Activated T-cell treated with anti-CD3 and anti-CD28 coated beads, Interleukin-2, amount 50 U/mL, for 72 hours (primary cell): ENCODE results near the gene TSHZ1. TPM values are rescaled to one million over a fixed set of nuclear protein-coding genes. Genes with fewer than 3 reads are reported as not detected.

ENCODE experiments used
- ATAC-seq, 2 donors: fragments of 150-1000 bp; cut with Tn5 transposase; replicated peaks in 1 of 2; 2 replicates each; pipeline ENCODE4 v1.10.0; 2021; ENCODE audit warnings: moderate library complexity in 2 of 2, mild to moderate bottlenecking in 1 of 2
- DNase-seq, 2 donors: peaks; one replicate each; pipeline ENCODE4 v3.0.0; 2021 to 2022; ENCODE audit warnings: mixed read lengths in 1 of 2
- H3K27ac Mint-ChIP-seq: one replicate; pipeline ENCODE4 v1.8.0; 2022; ENCODE audit warnings: mild to moderate bottlenecking, moderate library complexity, mixed read lengths
- H3K27me3 Mint-ChIP-seq: one replicate; pipeline ENCODE4 v1.8.0; 2022; ENCODE audit warnings: low read depth, mixed read lengths
- H3K36me3 Mint-ChIP-seq, 2 donors: one replicate each; pipeline ENCODE4 v1.8.0; 2022; ENCODE audit warnings: mixed read lengths in 2 of 2, mild to moderate bottlenecking in 1 of 2; ENCODE audit not compliant: insufficient read depth in 2 of 2
- H3K4me1 Mint-ChIP-seq: one replicate; pipeline ENCODE4 v1.8.0; 2022; ENCODE audit warnings: low read depth, mixed read lengths
- H3K4me3 Mint-ChIP-seq, 2 donors: one replicate each; pipeline ENCODE4 v1.8.0; 2022; ENCODE audit warnings: mild to moderate bottlenecking in 2 of 2, mixed read lengths in 2 of 2, moderate library complexity in 2 of 2
- H3K9me3 Mint-ChIP-seq, 2 donors: one replicate each; pipeline ENCODE4 v1.8.0; 2022; ENCODE audit warnings: mixed read lengths in 2 of 2
- total RNA-seq, 2 donors: library from RNA; stranded (reverse); gene quantifications; one replicate each; pipeline ENCODE4 v1.2.3, GENCODE V29; 2022

Gene TSHZ1
- total RNA-seq, 2 donors from 2014 or later, result 18.1 to 19.2 TPM

DNA sequence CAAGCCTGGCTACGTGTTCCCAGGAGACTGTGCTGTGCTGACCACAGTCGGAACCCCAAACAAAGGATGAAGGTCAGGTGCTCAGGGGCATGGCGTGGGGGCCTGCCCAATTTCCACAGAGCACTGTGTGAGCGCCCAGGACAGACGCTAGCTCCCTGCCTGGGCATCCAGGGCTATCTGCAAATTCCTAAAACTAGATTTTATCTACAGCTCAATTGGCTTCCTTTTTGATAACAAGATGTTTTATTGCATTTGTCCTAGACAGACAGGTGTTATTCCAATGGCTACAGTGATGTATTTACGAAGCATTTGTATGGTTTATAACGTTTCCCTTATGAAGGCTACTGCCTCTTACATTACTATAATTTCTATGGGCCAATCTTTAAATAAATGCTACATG is 17.7 kb upstream of the TSHZ1 start:
- Mint-ChIP-seq H3K9me3 (peaks cover under 1% of the 10 kb centered on the region in 2 donors), H3K36me3 (peaks cover 1 to 2% of the 10 kb centered on the region in 2 donors), H3K4me3 (no peak overlapping the region), H3K4me1 (no peaks in the 10 kb centered on the region), H3K27me3 (no peaks in the 10 kb centered on the region), H3K27ac (no peak overlapping the region)
- ATAC-seq (no peak), DNase-seq (no peak)

DNA sequence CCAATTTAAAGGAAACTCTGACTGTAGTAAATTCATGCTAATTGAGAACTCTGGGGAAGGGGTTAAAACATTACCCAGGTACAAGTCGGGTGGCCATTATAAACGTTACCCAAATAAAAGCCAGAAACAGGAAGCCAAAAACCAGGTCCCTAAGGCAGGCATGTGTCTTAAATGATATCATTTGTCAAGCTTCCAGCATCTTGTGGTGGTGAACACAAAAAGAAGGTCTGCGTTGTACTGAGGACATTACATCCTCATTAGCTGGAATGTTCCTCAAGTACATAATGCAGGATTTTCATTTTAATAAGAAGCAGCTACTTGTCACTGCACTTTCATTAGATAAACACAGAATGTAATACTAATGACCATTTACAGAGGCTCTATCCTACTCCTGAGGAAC is 12.6 kb upstream of the TSHZ1 start:
- ATAC-seq (no peak), DNase-seq (no peak)
- no peaks in the 10 kb centered on the region for H3K27me3 Mint-ChIP-seq
- peaks cover 26% of the 10 kb centered on the region for H3K4me1 Mint-ChIP-seq
- no peak overlapping the region for H3K27ac Mint-ChIP-seq
- peaks cover 1 to 17% of the 10 kb centered on the region in 2 donors for H3K36me3 Mint-ChIP-seq
- no peaks in the 10 kb centered on the region for H3K9me3 Mint-ChIP-seq
- H3K4me3 Mint-ChIP-seq, result no peak overlapping the region

DNA sequence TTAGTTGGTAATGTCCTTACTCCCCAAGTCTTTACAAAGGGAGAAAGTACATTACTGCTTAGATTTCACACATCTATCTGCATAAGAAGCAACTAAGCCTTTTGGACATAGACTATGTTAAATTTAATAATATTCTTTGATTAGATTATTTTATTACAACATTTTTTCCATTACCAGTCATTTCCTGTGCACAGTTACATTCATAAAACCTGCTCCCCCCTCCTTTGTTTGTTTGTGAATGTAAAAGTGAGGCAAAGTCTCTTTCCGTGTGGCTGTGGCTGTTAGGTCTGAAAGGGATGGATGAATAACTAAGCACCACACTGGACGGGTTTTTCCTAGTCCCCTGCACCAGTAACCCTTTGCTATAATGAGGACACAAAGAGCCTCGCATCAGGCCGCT is 11.3 kb upstream of the TSHZ1 start:
- DNase-seq, result no peak
- ATAC-seq, result no peak
- H3K4me3 Mint-ChIP-seq, result no peak overlapping the region
- H3K27me3 Mint-ChIP-seq, result no peaks in the 10 kb centered on the region
- no peak overlapping the region for H3K27ac Mint-ChIP-seq
- no peaks in the 10 kb centered on the region for H3K9me3 Mint-ChIP-seq
- peaks cover 26% of the 10 kb centered on the region for H3K4me1 Mint-ChIP-seq
- H3K36me3 Mint-ChIP-seq, result peaks cover 1 to 17% of the 10 kb centered on the region in 2 donors

DNA sequence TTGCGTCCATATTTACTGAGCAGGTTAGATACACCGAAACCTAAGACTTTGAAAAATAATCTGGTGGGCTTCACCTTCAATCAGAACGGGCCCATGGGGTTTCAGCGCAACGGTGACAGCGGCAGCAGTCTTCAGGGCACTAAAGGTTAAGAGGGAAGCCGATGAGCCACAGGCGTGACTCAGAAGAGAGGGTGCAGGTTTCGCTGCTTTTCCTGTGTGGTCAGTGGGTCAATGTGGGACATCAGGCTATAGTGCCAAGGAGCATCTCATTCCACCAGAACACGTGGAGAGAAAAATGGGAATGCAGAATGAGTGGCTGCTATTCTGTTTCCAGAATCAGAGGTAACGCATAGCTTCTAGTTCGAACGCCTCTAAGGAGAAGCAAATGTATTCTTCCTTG is 10.5 kb upstream of the TSHZ1 start:
- Mint-ChIP-seq H3K27ac (peak overlapping the region; percentile 60), H3K4me3 (no peak overlapping the region), H3K9me3 (no peaks in the 10 kb centered on the region), H3K4me1 (peaks cover 29% of the 10 kb centered on the region), H3K27me3 (peaks cover under 1% of the 10 kb centered on the region), H3K36me3 (peaks cover 1 to 17% of the 10 kb centered on the region in 2 donors)
- DNase-seq (no peak), ATAC-seq (no peak)

DNA sequence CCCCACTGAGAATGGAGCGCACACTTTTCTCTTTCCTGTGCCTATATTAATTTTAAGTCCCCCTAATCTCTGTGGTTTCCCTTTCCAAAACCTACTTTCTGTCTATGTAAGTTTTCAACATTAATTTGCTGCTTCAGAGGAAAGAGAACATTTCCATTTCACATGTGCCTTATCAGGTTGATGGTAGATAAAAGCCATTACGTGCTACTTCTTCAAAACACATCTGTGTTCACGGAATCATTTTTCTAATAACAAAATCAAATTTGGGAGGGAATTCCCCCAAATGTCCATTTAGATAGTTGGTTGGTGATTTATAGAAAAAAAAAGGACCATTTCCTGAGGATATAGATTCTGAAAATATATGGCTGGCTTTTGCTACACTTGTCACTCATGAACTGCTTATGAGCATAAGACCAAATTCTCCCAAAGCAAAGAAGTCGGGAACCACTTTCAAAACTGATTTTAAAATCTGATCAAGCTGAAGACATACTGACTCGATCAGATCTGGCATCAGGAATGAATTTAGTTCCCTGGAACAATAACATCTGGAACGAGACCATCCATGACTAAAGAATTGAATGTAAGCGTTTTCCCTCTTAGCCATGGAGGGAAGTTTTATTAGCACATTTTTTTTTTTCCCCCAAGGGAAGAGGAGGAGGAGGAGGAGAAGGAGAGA is 9.9 kb upstream of the TSHZ1 start:
- Mint-ChIP-seq H3K4me3 (no peak overlapping the region), H3K27me3 (peaks cover 7% of the 10 kb centered on the region), H3K9me3 (no peaks in the 10 kb centered on the region), H3K36me3 (peaks cover 1 to 19% of the 10 kb centered on the region in 2 donors), H3K27ac (no peak overlapping the region), H3K4me1 (peaks cover 36% of the 10 kb centered on the region)
- DNase-seq (no peak), ATAC-seq (no peak)

DNA sequence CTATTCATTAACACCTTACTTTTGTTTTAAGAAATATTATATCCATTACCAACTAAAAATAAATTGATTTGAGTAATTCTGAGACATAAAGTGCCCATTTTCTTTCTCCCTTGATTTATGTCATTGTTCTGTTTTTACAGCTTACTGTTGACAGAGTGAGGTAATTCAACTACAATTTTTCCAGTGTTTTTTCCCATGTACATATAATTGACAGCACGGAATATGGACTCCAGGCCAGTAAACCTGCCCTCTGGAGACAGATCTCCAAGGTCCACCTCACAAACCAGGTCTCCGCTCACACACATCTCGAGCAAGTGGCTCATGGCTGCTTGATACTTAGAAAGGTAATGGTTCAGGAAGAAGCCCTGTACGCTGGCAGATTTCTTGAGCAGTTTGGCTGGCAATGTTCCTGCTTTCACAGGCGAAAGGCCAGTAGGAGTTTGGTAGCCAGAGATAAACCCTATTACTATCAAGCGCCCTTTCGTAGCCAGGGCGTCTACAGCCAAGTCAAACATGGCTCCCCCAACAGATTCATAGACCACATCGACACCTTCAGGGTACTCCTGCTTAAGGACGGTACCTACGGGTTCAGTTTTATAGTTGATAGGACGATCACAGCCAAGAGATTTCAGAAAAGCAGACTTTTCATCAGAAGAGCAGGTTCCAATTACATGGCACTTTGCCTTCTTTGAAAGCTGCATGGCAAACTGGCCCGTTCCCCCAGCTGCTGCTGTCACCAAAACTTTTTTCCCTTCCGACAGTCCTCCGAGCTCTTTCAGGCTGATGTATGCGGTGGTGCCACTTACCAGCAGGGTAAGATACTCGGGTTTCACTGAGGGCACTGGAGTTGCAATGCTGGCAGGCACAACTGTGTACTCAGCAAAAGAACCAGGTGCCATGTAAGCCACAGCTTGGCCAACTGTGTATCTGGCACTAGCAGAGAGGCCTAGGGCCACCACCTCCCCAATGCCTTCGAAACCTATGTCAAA is 9.0 kb upstream of the TSHZ1 start:
- Mint-ChIP-seq H3K27ac (no peak overlapping the region), H3K9me3 (no peaks in the 10 kb centered on the region), H3K27me3 (peaks cover 14% of the 10 kb centered on the region), H3K4me3 (no peak overlapping the region), H3K4me1 (peaks cover 44% of the 10 kb centered on the region), H3K36me3 (peaks cover 0 to 20% of the 10 kb centered on the region in 2 donors)
- no peak for ATAC-seq
- DNase-seq, result no peak

DNA sequence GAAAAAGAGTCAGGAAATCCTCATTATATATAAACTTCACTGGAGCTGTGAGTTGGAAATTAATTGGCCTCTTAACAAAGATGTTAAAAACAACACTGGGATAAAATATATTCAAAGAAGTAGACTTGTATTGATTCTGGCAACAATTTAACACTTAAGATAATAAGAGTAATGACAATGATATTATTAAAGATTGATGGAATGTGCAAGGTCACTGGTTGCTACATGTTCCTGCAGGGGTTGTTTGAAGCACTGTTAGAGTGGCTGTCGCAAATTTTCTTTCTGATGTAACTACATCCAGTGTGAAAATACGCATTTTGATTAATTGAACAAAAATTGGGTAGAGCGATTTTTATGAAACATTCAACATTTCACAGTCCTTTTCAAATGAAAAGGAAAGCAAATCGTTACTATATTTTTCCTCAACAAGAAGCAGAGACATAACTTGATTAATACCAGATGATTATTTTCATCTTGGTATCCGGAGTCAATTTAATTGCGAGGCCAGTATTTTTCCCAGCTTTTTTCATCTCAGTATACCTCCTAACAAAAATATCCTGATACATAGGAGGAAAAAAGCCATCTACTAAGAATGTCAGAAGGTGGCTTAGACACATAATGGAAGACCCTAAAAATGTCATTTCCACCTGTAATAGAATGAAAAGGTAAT is 7.8 kb upstream of the TSHZ1 start:
- Mint-ChIP-seq H3K36me3 (peaks cover 4 to 23% of the 10 kb centered on the region in 2 donors), H3K27ac (no peak overlapping the region), H3K27me3 (peaks cover 21% of the 10 kb centered on the region), H3K9me3 (no peaks in the 10 kb centered on the region), H3K4me3 (no peak overlapping the region), H3K4me1 (peaks cover 57% of the 10 kb centered on the region)
- ATAC-seq (no peak), DNase-seq (no peak)

DNA sequence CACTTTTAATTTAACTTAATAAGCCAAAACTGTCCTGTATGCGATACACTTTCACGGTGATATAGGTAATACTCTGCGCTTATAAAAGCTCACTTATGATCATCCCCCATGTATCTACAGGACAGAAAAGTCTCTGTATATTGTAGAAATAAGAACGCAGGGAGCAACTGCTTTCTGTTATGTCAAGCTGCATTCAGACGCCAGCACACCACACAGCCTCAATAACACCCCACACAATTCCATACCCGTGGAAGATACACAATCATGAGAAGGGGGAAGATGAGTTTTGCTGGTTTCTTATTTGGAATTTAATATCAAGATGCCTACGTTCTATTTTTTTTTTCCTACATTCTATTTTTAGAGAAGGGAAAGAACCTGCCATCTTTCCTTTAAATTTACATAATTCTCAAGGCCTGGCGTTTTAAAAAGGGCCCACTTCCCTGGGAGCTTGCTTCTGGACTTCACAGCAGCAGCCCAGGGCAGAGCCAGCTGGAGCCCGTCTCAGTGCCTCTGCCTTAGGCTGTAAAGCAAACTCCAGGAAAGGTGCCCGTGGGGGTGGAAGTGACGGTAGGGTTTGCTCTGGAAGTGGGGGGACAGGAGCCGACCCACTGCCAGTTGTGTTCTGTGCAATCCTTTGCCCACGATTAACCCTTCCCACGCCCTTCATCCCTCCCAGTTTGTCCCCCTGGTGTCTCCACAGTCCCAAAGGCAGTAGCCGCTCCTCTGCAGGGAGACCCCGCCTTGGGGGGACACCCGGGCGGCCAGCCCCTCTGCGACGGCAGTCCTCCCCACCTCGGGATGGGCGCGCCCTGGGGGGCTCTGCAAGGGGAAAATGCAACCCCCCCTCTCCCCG is 7.0 kb upstream of the TSHZ1 start:
- no peaks in the 10 kb centered on the region for H3K9me3 Mint-ChIP-seq
- no peak overlapping the region for H3K27ac Mint-ChIP-seq
- H3K4me1 Mint-ChIP-seq, result peaks cover 58% of the 10 kb centered on the region
- DNase-seq, result no peak
- no peak for ATAC-seq
- peaks cover 5 to 24% of the 10 kb centered on the region in 2 donors for H3K36me3 Mint-ChIP-seq
- peaks cover 21% of the 10 kb centered on the region for H3K27me3 Mint-ChIP-seq
- H3K4me3 Mint-ChIP-seq, result no peak overlapping the region

DNA sequence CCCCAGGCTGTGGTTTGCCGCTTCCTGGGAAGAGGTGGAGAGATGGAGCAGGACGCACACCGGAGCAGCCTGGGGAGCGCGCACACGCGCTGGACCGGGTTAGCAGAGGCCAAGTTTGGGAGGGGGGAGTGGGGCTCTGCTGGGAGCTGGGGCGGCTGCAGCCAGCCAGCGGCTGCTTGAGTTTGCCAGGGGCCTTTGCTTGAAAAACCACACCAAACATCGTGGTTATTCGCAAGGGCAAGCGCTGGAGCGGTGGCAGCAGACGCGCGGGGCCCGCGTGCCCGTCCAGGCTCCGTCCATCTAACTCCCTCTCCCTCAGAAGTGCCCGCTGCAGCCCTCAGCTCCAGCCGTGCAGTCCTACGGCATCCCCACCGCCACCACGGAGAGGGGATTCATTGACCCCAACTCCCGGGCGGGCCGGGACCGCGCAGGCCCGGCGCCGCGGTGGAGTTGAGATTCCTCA is 6.3 kb upstream of the TSHZ1 start:
- Mint-ChIP-seq H3K27ac (no peak overlapping the region), H3K36me3 (peaks cover 7 to 25% of the 10 kb centered on the region in 2 donors), H3K9me3 (no peaks in the 10 kb centered on the region), H3K27me3 (peaks cover 21% of the 10 kb centered on the region), H3K4me1 (peaks cover 51% of the 10 kb centered on the region), H3K4me3 (no peak overlapping the region)
- DNase-seq, result no peak
- no peak for ATAC-seq

DNA sequence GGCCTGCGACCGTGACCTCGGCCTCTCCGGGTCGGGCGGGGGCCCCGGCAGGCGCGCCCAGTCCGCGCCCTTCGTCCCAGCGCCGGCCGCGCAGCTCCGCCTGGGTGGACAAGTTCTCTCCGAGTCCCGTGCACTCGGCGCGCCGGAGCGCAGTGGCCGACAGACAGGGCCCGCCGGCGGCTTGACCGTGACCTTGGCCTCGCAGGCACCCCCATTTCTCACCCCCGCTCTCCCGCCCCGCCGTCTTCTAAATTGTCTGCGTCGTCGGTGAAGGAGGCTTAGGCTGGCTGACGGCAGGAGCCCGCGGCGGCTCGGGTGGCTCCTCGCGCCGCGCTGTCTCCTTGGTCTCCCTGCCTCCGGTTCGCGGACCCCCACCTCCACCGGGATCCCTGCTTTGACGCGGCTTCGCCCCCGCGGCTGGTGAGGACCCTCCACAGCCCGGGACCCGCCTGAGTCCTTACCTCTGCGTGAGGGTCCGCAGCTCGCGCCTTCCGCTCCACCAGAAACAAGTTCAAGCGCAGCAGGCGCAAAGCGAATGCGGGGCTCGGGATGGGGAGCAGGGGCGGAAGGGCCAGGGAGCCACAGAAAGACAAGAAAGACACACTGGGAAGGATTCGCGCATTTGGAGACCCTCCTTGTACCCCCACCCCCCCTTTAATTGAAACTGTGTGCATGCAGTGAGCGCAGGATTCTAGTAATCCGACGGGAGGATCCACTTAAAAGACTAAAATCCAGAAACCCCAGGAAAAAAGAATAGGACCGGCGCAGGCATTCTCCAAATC is 5.7 kb upstream of the TSHZ1 start:
- peaks cover 7 to 24% of the 10 kb centered on the region in 2 donors for H3K36me3 Mint-ChIP-seq
- H3K27ac Mint-ChIP-seq, result peak overlapping the region; percentile 58
- no peaks in the 10 kb centered on the region for H3K9me3 Mint-ChIP-seq
- H3K4me1 Mint-ChIP-seq, result peaks cover 45% of the 10 kb centered on the region
- peak overlapping the region; percentile 83 to 90 for H3K4me3 Mint-ChIP-seq
- no peak for DNase-seq
- H3K27me3 Mint-ChIP-seq, result peaks cover 21% of the 10 kb centered on the region
- no peak for ATAC-seq

DNA sequence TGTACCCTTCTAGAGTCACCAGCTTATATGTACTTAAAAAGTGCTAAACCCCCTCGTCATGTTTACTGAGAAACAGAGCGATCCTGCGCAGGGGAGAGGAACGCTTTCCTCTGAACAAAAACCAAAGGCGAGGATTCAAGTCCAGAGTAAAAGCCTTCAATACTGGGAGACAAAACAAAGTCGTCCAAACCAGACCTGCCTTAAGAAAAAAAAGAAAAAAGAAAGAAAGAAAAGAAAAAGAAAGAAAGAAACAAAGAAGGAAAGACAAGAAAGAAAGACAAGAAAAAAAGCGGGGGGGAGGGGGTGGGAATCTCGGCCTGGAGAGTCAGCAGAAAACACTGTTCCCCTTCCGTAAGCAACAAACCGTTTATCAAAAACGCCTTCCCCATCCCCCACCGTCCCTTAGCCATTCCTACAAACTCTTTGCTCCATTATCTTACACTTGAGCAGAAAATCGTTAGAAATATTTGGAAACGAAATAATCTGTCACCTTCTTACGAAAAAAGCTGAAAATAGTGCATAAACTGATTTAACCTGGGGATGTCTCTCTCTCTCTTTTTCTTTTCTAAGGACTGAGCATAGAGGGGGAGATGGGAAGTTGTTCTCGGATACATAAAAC is 5.0 kb upstream of the TSHZ1 start:
- Mint-ChIP-seq H3K36me3 (peaks cover 7 to 20% of the 10 kb centered on the region in 2 donors), H3K4me1 (peaks cover 43% of the 10 kb centered on the region), H3K27ac (peak overlapping the region; percentile 58), H3K9me3 (no peaks in the 10 kb centered on the region), H3K4me3 (peak overlapping the region; percentile 83 to 90), H3K27me3 (peaks cover 21% of the 10 kb centered on the region)
- ATAC-seq (no peak), DNase-seq (no peak)
